Left hindlimb (tissue), 1 donor: ENCODE results near the gene FMN2.

ENCODE experiments used
- DNase-seq: peaks from one replicate; pipeline ENCODE4 v3.0.0-alpha.2; 2018

Gene FMN2

GRCh38 chr1:240091614-240092300, at the start of gene FMN2:
Gene FMN2, plus strand, starts transcription at chr1:240091883. Its CDS starts 227 bp downstream, at chr1:240092110.
- DNase-seq = peak; percentile 32

- no peak for DNase-seq
Measured at GRCh38 chr1:240044620-240045019, 47.1 kb upstream of the FMN2 start.

- no peak for DNase-seq
Measured at GRCh38 chr1:240046000-240046399, 45.7 kb upstream of the FMN2 start.

- no peak for DNase-seq
Measured at GRCh38 chr1:240054109-240054701, 37.5 kb upstream of the FMN2 start.

- no peak for DNase-seq
Measured at GRCh38 chr1:240055936-240056335, 35.7 kb upstream of the FMN2 start.

GRCh38 chr1:240056350-240056749, 35.3 kb upstream of the FMN2 start:
- DNase-seq = no peak

- no peak for DNase-seq
Measured at GRCh38 chr1:240058049-240058448, 33.6 kb upstream of the FMN2 start.

- DNase-seq = no peak
Measured at GRCh38 chr1:240068961-240069360, 22.7 kb upstream of the FMN2 start.

- DNase-seq = no peak
Measured at GRCh38 chr1:240070188-240070587, 21.5 kb upstream of the FMN2 start.

GRCh38 chr1:240073097-240073496, 18.6 kb upstream of the FMN2 start:
- DNase-seq = no peak

GRCh38 chr1:240074422-240074821, 17.3 kb upstream of the FMN2 start:
- no peak for DNase-seq

- no peak for DNase-seq
Measured at GRCh38 chr1:240074908-240075307, 16.8 kb upstream of the FMN2 start.

- DNase-seq = no peak
Measured at GRCh38 chr1:240084337-240084736, 7.3 kb upstream of the FMN2 start.

GRCh38 chr1:240084749-240085148, 6.9 kb upstream of the FMN2 start:
- no peak for DNase-seq

- DNase-seq = no peak
Measured at GRCh38 chr1:240086726-240087125, 5.0 kb upstream of the FMN2 start.

- DNase-seq = no peak
Measured at GRCh38 chr1:240090014-240090413, 1.7 kb upstream of the FMN2 start.

- no peak for DNase-seq
Measured at GRCh38 chr1:240090957-240091600, 604 bp upstream of the FMN2 start.

GRCh38 chr1:240092301-240093119, 827 bp downstream of the FMN2 start:
- DNase-seq = peak; percentile 74

- no peak for DNase-seq
Measured at GRCh38 chr1:240093120-240093961, 1.7 kb downstream of the FMN2 start.

- no peak for DNase-seq
Measured at GRCh38 chr1:240094041-240094722, 2.5 kb downstream of the FMN2 start.

- DNase-seq = no peak
Measured at GRCh38 chr1:240096974-240097373, 5.3 kb downstream of the FMN2 start.

GRCh38 chr1:240098534-240098933, 6.9 kb downstream of the FMN2 start:
- DNase-seq = no peak
